Central memory CD4-positive, alpha-beta T cell (primary cell): ENCODE data around the gene NMNAT3.

Experiments
- DNase-seq: peaks from one replicate; pipeline ENCODE4 v3.0.0; 2022

The NMNAT3 gene

DNA sequence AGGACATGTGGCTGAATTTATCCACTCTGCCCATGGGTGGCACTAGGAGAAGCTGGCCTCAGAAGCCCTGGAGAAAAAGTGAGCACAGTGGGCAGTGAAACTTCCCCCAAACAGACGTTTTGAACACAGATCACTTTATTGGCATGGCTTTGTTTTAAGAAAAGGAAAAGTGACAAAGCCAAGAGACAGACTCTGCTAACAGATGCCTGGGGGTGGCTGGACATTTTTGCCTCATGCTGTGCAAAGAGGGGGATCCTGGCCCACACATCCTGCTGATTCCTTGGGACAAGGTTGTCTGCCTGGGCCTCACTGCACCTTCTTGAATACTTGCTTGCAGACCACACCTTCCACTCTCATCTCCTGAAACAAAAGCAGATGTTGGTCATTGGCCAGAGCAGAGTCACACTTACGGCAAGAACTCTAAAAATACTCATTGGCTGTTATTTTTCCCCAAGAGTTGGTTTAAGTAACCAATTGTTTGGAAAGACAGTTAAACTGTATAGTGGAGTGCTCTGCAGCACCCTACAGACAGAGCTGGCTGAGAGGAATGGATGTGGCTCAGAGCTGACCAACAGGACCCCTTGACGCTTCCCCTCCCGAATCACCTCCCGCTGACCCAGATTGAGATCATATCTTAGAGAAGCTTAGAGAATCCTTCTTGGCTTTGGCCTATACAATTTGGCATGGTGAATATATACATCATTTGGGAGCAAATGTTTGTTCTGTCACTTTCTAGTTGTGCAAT is 160.3 kb downstream of the NMNAT3 start:
- no peak for DNase-seq

DNA sequence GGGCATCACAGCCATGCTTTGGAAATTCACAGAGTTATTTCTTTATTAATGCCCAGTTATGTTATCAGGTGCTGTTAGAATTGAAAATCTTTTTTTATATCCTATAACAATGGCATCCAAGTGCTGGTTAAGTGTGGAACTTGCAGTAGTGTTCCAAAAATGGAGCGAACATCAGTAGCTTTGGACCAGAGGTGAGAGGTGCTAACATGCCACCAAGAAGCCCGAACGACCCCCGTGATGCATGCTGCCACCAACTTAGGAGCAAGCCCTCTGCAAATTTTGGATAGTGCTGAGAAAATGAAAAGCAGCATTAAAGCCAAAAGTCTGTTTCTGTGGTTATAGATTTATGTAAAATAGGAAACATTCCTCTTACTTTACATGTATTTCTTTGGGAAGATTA is 163.0 kb downstream of the NMNAT3 start:
- no peak for DNase-seq
